Breast epithelium (tissue), 4 donors: ENCODE measurements around the gene FBXO22. TPM values are rescaled to one million over a fixed set of nuclear protein-coding genes. Genes with fewer than 3 reads are reported as not detected.
"Not testable (repeated sequence)": the region's sequence is repeated elsewhere in the genome, so short reads cannot be mapped to it uniquely, and the experiment has no call there.

Experiments used
- DNase-seq, 2 donors: peaks; one replicate each; pipeline ENCODE4 v3.0.0-alpha.2; 2019; ENCODE audit warnings: low spot score in 2 of 2
- H3K27ac ChIP-seq, 2 donors: fragments of 200-600 bp; sonication (generic) in 1 of 2; one replicate each; pipeline ENCODE4 v1.5.1; 2016 to 2019; ENCODE audit warnings: mild to moderate bottlenecking in 1 of 2
- H3K27me3 ChIP-seq, 2 donors: fragments of 200-600 bp; sonication (generic) in 1 of 2; one replicate each; pipeline versions ENCODE4 v1.5.1 to v1.6.0; 2017 to 2019; ENCODE audit warnings: control low read depth in 1 of 2, mild to moderate bottlenecking in 1 of 2
- H3K36me3 ChIP-seq: fragments of 200-600 bp; one replicate; pipeline ENCODE4 v1.5.1; 2019
- H3K4me1 ChIP-seq, 2 donors: fragments of 200-600 bp; sonication (generic); one replicate each; pipeline ENCODE4 v1.5.1; 2016 to 2019; ENCODE audit warnings: control low read depth in 1 of 2
- H3K4me3 ChIP-seq, 3 donors: fragments of 200-600 bp; sonication (generic); 1 replicate in 2 of 3; 2 replicates in 1 of 3; pipeline ENCODE4 v1.5.1; 2016 to 2019; ENCODE audit warnings: mild to moderate bottlenecking in 3 of 3, moderate library complexity in 2 of 3
- H3K9me3 ChIP-seq, 2 donors: fragments of 200-600 bp; sonication (generic) in 1 of 2; one replicate each; pipeline ENCODE4 v1.5.1; 2016 to 2019; ENCODE audit warnings: control low read depth in 1 of 2
- CTCF ChIP-seq, 3 donors: fragments of 450-650 bp; IDR thresholded peaks; one replicate each; pipeline ENCODE4 v1.5.1; 2016 to 2017; ENCODE audit warnings: antibody characterized with exemption in 3 of 3, mild to moderate bottlenecking in 3 of 3, moderate library complexity in 3 of 3
- POLR2A ChIP-seq: fragments of 450-650 bp; IDR thresholded peaks from one replicate; pipeline ENCODE4 v1.6.1; 2016; ENCODE audit warnings: antibody characterized with exemption, mild to moderate bottlenecking, moderate library complexity
- POLR2AphosphoS5 ChIP-seq, 3 donors: sonication (generic); formaldehyde crosslinking; IDR thresholded peaks; one replicate each; pipeline ENCODE4 v1.6.1; 2017; ENCODE audit warnings: antibody characterized with exemption in 3 of 3
- intact Hi-C: fragments of 100-400 bp; cut with DNase I; formaldehyde crosslinking; loops from one replicate; pipeline ENCODE4 v1.15.1; 2023; ENCODE audit warnings: low total_unique reads
- total RNA-seq, 3 donors: library from RNA; depleted of rRNA; stranded (reverse); fragments of >200 nt; gene quantifications; one replicate each; pipeline ENCODE4 v1.1.0, GENCODE V29; 2016

Gene FBXO22
- total RNA-seq, 3 donors from 2014 or later = 12.8 to 25.3 (median 24.6) TPM

- H3K27ac ChIP-seq = no peak overlapping the region
- TF ChIP-seq POLR2A (no peak), CTCF (IDR thresholded peaks at IDR 0.05) (no peak), POLR2AphosphoS5 (IDR thresholded peaks at IDR 0.05) (no peak)
- H3K4me3 ChIP-seq = no peak overlapping the region
- no peaks in the 10 kb centered on the region for H3K4me1 ChIP-seq
- no peaks in the 10 kb centered on the region for H3K36me3 ChIP-seq
- DNase-seq = no peak
- H3K27me3 ChIP-seq = no peaks in the 10 kb centered on the region
- intact Hi-C loops = no loop called here
- no peaks in the 10 kb centered on the region for H3K9me3 ChIP-seq
These were observed 62.4 kb downstream of the FBXO22 start for GRCh38 chr15:75966073-75966472.

GRCh38 chr15:75976766-75977165, 73.1 kb downstream of the FBXO22 start:
- H3K27me3 ChIP-seq, H3K36me3 ChIP-seq, H3K4me1 ChIP-seq, intact Hi-C loops, DNase-seq, H3K4me3 ChIP-seq, H3K27ac ChIP-seq, H3K9me3 ChIP-seq: not testable (repeated sequence)

GRCh38 chr15:75981149-75981815, 77.6 kb downstream of the FBXO22 start:
- Histone ChIP-seq H3K9me3 (no peaks in the 10 kb centered on the region), H3K4me3 (no peak overlapping the region), H3K27me3 (no peaks in the 10 kb centered on the region), H3K4me1 (no peaks in the 10 kb centered on the region), H3K27ac (no peak overlapping the region), H3K36me3 (no peaks in the 10 kb centered on the region)
- no peak for DNase-seq
- intact Hi-C loops = no loop called here
- TF ChIP-seq POLR2A (no peak), POLR2AphosphoS5 (IDR thresholded peaks at IDR 0.05) (no peak), CTCF (IDR thresholded peaks at IDR 0.05) (no peak)

GRCh38 chr15:75982468-75982867, 78.8 kb downstream of the FBXO22 start:
- DNase-seq = no peak
- H3K36me3 ChIP-seq = no peaks in the 10 kb centered on the region
- H3K9me3 ChIP-seq = no peaks in the 10 kb centered on the region
- no peak overlapping the region for H3K4me3 ChIP-seq
- H3K4me1 ChIP-seq = no peaks in the 10 kb centered on the region
- H3K27ac ChIP-seq = no peak overlapping the region
- TF ChIP-seq POLR2A (no peak), CTCF (IDR thresholded peaks at IDR 0.05) (no peak), POLR2AphosphoS5 (IDR thresholded peaks at IDR 0.05) (no peak)
- H3K27me3 ChIP-seq = no peaks in the 10 kb centered on the region
- intact Hi-C loops = no loop called here

- intact Hi-C loops, H3K4me1 ChIP-seq, H3K9me3 ChIP-seq, DNase-seq, H3K36me3 ChIP-seq, H3K27ac ChIP-seq, H3K4me3 ChIP-seq, H3K27me3 ChIP-seq: not testable (repeated sequence)
These were observed 81.0 kb downstream of the FBXO22 start for GRCh38 chr15:75984706-75985105.

- Histone ChIP-seq H3K9me3 (no peaks in the 10 kb centered on the region), H3K27ac (no peak overlapping the region), H3K27me3 (no peaks in the 10 kb centered on the region), H3K36me3 (no peaks in the 10 kb centered on the region), H3K4me3 (no peak overlapping the region), H3K4me1 (no peaks in the 10 kb centered on the region)
- intact Hi-C loops = no loop called here
- no peak for TF ChIP-seq POLR2AphosphoS5 (IDR thresholded peaks at IDR 0.05)
- TF ChIP-seq CTCF (IDR thresholded peaks at IDR 0.05) = no peak
- no peak for TF ChIP-seq POLR2A
- DNase-seq = no peak
These were observed 82.3 kb downstream of the FBXO22 start for GRCh38 chr15:75985971-75986370.
